ENCODE results near the gene NR3C1.
A peak's percentile ranks its signal among the peaks of the same experiment; 100 is the strongest.

Gene NR3C1

GRCh38 chr5:143403593-143404415, at the start of gene NR3C1:
Gene NR3C1 (minus strand): TSS chr5:143403686. CDS start chr5:143400839, 2,847 bp downstream.
- DNase-seq (ENCODE audit: low read depth in 2 of 2), result peak; percentile 73 to 88

GRCh38 chr5:143449772-143450171, 46.3 kb upstream of the NR3C1 start:
- DNase-seq (ENCODE audit: low read depth in 2 of 2), result no peak

GRCh38 chr5:143448518-143448917, 45.0 kb upstream of the NR3C1 start:
- DNase-seq (ENCODE audit: low read depth in 2 of 2), result no peak

GRCh38 chr5:143447983-143448382, 44.5 kb upstream of the NR3C1 start:
- DNase-seq (ENCODE audit: low read depth in 2 of 2), result no peak

DNA sequence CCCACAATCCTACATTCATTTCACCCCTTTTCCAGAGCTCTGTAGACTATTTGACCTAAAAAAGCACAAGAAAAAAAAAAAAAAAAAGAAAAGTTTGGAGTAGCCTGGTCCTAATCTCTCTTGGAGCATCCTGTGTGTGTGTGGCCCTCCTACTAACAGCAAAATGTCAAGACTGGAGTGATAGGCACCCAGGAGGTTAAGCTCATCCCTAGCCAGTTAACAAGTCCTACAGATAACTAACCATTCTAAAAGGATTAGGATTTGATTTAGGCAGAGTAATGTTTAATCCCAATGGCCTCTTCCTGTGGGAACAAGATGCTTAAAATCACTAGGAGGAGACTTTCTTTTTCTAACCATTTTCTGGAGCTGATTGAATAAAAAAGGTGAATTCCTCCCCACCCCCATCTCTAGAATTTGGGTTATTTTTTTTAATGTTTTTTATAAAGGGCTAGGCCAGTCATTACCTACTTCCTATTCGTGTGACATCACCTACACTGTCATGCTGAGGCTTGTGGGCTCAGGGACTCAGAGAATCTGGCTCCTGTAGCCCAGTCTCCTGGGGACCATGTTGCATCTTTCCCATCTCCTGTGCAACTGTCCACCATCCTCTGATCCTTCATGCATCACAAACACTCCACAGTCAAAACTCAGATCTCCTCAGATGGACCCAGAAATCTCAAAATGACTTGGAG, 43.2 kb upstream of the NR3C1 start:
- DNase-seq (ENCODE audit: low read depth in 2 of 2), result no peak

DNA sequence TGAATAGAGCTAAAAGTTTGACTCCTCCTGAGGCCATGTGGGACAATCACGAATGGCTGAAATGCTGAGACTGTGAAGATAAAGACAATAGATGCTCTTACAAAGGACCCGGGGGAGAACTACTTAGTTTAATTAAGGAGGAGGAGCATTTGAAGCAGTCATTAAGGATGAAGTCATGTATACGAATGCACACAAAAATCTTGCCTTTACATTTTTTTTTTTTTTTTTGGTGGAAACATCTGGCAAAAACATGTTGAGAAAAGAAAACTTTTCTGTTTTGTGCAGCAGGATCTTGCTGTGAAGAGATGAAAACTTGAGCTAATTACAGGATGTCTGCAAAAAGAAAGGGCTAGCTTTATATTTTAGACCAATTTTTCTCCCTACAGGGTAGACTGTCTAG, 42.3 kb upstream of the NR3C1 start:
- DNase-seq (ENCODE audit: low read depth in 2 of 2), result no peak

DNA sequence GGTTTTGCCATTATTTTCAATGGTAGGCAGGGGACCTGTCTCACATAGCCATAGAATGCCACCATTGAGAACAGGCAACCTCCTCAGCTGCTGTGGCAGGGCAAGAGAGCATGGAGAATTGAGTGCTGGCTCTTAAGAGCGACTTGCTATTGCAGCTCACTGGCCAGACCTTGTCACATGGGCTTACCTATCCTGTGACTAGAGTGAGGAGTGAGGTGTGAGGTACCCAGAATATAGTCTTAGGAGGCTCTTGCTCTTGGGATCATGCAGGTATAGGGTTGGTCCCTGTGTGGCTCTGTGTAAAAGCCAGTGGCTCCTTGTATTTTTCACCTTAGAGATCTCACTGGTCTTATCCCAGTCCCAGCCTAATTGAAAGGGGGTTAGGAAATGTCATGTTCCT, 39.8 kb upstream of the NR3C1 start:
- DNase-seq (ENCODE audit: low read depth in 2 of 2), result no peak

DNA sequence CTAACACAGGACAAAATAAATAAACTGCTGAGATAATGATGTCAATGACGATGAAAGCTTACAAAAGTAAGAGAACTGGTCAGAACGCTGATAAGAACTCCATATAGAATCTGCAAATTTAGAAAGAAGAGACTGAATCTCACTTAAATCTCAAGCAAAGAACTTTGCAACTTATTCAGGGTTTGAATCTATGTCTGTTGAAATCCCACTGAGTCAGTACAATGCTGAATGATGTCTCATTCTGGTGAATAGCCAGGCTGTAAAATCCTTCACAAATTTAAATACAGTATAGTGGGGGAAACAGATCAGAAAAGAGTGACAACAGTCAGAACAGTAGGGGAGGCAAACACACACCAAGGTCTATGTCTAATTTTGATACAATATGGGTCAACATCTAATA, 38.9 kb upstream of the NR3C1 start:
- DNase-seq (ENCODE audit: low read depth in 2 of 2), result no peak

- no peak for DNase-seq (ENCODE audit: low read depth in 2 of 2)
Measured at GRCh38 chr5:143440448-143441115, 37.1 kb upstream of the NR3C1 start.

DNA sequence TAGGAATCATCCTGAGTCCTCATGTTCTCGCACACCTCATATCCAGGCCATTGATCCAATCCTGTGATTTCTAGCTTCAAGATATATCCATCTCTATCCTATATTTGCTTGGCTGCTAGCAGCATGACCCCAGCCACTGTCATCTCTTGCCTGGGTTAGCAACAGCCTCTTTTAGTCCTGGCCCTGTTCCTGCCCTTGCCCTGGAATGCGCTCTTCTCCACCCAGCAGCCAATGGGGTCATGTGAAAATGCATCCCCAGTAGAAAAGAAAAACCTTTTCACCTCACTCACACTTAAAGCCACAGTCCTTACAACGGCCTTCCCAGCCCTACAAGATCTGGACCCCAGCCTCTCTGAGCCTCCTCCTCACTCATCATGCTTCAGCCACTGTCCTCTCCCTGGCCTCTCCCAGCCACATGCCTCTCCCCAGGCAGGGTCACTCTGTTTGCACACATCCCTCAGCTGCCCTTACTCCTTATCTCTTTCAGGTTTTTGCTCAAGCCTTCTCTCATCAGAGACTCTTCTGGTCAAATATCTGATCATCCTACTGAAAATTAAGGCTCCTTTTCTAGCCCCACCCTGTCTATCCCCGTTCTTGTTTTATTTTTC, 34.3 kb upstream of the NR3C1 start:
- no peak for DNase-seq (ENCODE audit: low read depth in 2 of 2)

DNA sequence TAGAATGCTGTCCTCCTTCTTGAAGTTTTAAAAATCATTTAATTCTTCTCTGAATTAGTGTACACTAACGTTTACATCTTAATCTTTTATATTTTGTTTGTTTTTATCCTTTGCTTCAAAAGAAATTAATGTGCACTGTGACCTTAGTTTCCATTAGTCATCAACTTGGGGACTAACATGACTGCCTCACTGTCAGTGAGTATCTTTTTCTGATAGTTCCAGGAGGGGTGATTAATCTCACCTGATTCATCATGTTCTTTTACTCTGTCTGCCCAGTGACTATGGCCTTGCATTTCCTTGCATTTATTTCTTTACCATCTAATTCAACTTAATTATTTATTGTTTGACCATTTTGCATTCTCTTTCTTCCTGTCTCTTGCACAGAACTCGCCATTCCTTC, 33.4 kb upstream of the NR3C1 start:
- DNase-seq (ENCODE audit: low read depth in 2 of 2), result no peak

GRCh38 chr5:143435210-143435657, 31.7 kb upstream of the NR3C1 start:
- peak in 1 of 2 donors; percentile 4 for DNase-seq (ENCODE audit: low read depth in 2 of 2)

GRCh38 chr5:143434261-143435209, 31.0 kb upstream of the NR3C1 start:
- DNase-seq (ENCODE audit: low read depth in 2 of 2), result peak in 1 of 2 donors; percentile 34

DNA sequence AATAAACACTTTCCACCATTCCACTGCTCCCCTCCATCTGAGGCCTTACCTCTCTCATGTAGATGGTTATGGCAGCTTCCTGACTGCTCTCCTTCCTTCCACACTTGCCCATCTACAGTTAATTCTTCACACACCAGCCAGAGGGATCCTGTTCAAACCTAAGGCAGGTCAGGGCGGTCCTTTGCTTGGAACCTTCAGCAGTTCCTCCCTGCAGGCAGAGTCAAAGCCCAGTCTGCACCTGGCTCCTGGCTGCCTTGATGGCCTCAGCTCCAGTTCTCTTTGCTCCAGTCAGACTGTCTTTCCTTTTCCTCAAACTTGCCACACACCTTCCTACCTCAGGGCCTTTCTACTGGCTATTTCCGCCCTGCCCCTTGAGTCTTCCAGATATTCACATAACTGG, 30.2 kb upstream of the NR3C1 start:
- no peak for DNase-seq (ENCODE audit: low read depth in 2 of 2)

- no peak for DNase-seq (ENCODE audit: low read depth in 2 of 2)
Measured at GRCh38 chr5:143432658-143433239, 29.3 kb upstream of the NR3C1 start.

DNA sequence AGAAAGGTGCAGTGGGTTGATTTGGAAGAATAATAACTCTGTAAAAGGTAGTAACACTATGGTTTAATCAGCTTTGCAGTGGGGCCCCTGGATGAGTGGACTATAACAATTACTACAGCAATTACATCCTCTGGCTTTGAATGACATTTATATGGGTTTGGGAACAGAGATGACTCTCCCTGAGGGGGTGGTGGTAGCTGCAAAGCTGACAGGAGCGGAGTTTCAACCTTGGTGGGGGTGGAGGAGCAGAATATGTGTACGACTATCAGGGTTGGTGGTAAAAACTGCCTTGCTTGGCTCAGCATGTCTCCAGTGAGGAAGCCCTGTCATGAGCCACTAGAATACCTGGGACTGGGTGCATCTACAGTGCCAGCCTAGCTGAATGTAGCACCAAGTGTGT, 28.3 kb upstream of the NR3C1 start:
- no peak for DNase-seq (ENCODE audit: low read depth in 2 of 2)

GRCh38 chr5:143428738-143429420, 25.4 kb upstream of the NR3C1 start:
- DNase-seq (ENCODE audit: low read depth in 2 of 2), result no peak

DNA sequence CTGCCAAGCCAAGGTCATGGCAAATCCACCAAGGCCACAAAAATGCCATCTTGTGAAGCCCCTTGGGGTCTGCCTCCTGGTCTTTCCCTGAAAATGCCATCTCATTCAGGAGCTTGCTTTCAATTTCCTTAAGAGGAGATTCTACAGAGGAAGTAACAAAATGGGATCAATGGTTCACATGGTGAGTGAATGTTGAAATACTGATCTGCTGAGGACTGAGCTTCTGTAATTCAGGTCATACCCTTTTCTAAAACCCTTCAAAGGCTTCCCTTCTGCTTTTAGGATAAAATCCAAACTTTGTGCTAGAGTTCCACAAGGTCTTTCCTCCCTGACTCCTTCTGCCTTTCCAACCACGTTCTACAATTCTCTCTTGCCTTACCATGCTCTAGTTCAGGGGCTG, 24.7 kb upstream of the NR3C1 start:
- no peak for DNase-seq (ENCODE audit: low read depth in 2 of 2)

DNA sequence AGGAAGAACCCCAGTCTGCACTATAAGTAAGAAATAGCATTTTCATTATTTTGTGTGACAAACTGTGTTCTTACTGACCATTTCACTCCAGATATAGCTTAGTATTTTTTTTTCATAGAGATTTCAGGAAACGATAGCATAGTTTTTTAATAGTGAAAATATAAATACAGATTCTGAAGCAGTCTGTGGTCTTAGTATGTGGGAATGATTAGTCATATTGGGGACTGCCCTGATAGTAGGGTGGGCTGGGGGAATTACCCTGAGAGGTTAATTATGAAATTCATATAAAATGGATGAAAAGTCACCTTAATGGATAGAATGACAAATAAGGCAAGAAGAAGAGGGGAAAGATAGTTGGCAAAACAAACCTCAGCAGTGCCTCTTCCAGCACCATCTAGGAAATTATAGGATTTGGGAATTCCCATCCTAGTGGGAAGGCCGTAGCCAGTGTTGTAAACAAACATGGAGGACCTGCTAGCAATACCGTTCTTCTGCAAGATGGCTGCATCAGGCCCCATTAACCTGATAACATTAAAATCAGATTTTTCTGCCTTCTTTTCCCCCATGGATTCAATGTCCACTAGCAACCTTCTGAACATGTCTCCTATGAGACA, 23.7 kb upstream of the NR3C1 start:
- DNase-seq (ENCODE audit: low read depth in 2 of 2), result no peak
